T-helper 1 cell treated with Interleukin-12 subunit alpha and Interleukin-12 subunit beta and Interleukin-4 antibody, amounts not matched to agents 30 μg/mL and 1 μg/mL, for 36 hours (primary cell): ENCODE data around the gene TMEM82.

Experiments
- H3K27ac Mint-ChIP-seq: one replicate; pipeline ENCODE4 v1.8.0; 2021; ENCODE audit warnings: mild to moderate bottlenecking, mixed read lengths
- H3K27me3 Mint-ChIP-seq: one replicate; pipeline ENCODE4 v1.8.0; 2021; ENCODE audit warnings: low read depth, mixed read lengths
- H3K36me3 Mint-ChIP-seq: one replicate; pipeline ENCODE4 v1.8.0; 2021; ENCODE audit warnings: low read depth, mixed read lengths
- H3K4me1 Mint-ChIP-seq: one replicate; pipeline ENCODE4 v1.8.0; 2021; ENCODE audit warnings: low read depth, mixed read lengths
- H3K4me3 Mint-ChIP-seq: one replicate; pipeline ENCODE4 v1.8.0; 2021; ENCODE audit warnings: mild to moderate bottlenecking, moderate library complexity, mixed read lengths
- H3K9me3 Mint-ChIP-seq: one replicate; pipeline ENCODE4 v1.8.0; 2021; ENCODE audit warnings: mixed read lengths

TMEM82 gene

GRCh38 chr1:15709226-15709625 is 33.1 kb upstream of the TMEM82 start:
- H3K4me3 Mint-ChIP-seq: no peak overlapping the region
- no peaks in the 10 kb centered on the region for H3K9me3 Mint-ChIP-seq
- H3K27me3 Mint-ChIP-seq: no peaks in the 10 kb centered on the region
- no peak overlapping the region for H3K27ac Mint-ChIP-seq
- peaks cover 9% of the 10 kb centered on the region for H3K36me3 Mint-ChIP-seq
- H3K4me1 Mint-ChIP-seq: peaks cover 5% of the 10 kb centered on the region

GRCh38 chr1:15712168-15712567 is 30.1 kb upstream of the TMEM82 start:
- Mint-ChIP-seq H3K27me3 (no peaks in the 10 kb centered on the region), H3K36me3 (no peaks in the 10 kb centered on the region), H3K27ac (no peak overlapping the region), H3K9me3 (no peaks in the 10 kb centered on the region), H3K4me3 (no peak overlapping the region), H3K4me1 (no peaks in the 10 kb centered on the region)

- H3K9me3 Mint-ChIP-seq: no peaks in the 10 kb centered on the region
- H3K4me1 Mint-ChIP-seq: no peaks in the 10 kb centered on the region
- no peak overlapping the region for H3K27ac Mint-ChIP-seq
- no peaks in the 10 kb centered on the region for H3K27me3 Mint-ChIP-seq
- no peak overlapping the region for H3K4me3 Mint-ChIP-seq
- H3K36me3 Mint-ChIP-seq: peaks cover 3% of the 10 kb centered on the region
Observed at GRCh38 chr1:15714406-15715136, 27.7 kb upstream of the TMEM82 start.

- Mint-ChIP-seq H3K9me3 (no peaks in the 10 kb centered on the region), H3K36me3 (peaks cover 5% of the 10 kb centered on the region), H3K4me3 (no peak overlapping the region), H3K27ac (no peak overlapping the region), H3K27me3 (no peaks in the 10 kb centered on the region), H3K4me1 (no peaks in the 10 kb centered on the region)
Observed at GRCh38 chr1:15717418-15718125, 24.7 kb upstream of the TMEM82 start.

DNA sequence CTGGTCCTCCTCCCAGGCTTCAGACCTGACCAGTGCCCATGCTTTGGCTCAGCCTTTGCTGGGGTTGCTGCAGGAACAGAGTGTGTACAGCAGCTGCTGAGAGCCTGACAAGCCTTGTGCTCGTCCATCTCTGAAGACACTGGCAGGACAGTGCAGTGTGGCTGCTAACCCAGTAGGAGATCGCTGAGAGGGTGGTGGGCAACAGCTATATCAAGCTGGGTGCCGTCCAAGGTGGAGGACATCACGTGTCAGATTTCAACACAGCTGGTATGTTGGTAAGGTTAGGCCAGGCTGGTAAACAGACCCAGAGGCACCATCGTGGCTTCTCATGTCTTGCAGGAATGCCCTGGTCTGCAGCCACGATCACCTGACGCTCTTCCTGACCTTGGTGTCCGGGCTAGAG is 24.1 kb upstream of the TMEM82 start:
- Mint-ChIP-seq H3K9me3 (no peaks in the 10 kb centered on the region), H3K4me1 (no peaks in the 10 kb centered on the region), H3K36me3 (peaks cover 5% of the 10 kb centered on the region), H3K4me3 (no peak overlapping the region), H3K27me3 (no peaks in the 10 kb centered on the region), H3K27ac (no peak overlapping the region)

DNA sequence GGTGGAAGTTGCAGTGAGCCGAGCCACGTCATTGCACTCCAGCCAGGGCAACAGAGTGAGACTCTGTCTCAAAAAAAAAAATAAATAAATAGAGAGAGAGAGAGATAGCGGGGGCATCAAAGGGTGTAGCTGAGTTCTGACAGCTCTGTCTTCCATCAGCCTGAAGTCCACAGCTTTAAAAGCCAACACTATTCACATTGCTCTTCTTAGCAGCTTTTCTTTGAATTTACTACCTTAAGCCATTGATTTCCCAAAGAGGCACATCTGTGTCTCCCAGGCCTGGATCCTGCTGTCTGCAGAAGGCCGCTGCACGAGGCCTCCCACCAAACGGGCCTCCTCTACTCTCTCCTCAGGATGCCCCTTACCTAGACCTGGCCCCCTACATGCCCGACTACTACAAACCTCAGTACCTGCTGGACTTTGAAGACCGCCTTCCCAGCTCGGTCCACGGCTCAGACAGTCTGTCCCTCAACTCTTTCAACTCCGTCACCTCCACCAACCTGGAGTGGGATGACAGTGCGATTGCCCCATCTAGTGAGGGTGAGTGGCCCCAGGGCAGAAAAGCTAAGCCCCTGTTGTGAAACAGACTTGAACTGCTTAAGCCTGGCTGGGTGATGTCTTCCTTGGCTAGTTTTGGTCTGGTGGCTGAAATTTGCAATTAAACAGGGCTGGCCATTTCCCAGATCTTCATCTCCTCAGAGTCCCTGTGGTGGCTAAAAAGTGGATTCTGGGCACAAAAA is 22.7 kb upstream of the TMEM82 start:
- Mint-ChIP-seq H3K4me1 (no peaks in the 10 kb centered on the region), H3K27me3 (no peaks in the 10 kb centered on the region), H3K36me3 (peaks cover 6% of the 10 kb centered on the region), H3K4me3 (no peak overlapping the region), H3K9me3 (no peaks in the 10 kb centered on the region), H3K27ac (no peak overlapping the region)

GRCh38 chr1:15720861-15721260 is 21.4 kb upstream of the TMEM82 start:
- Mint-ChIP-seq H3K9me3 (no peaks in the 10 kb centered on the region), H3K36me3 (peaks cover 9% of the 10 kb centered on the region), H3K4me1 (no peaks in the 10 kb centered on the region), H3K27ac (no peak overlapping the region), H3K27me3 (no peaks in the 10 kb centered on the region), H3K4me3 (no peak overlapping the region)

DNA sequence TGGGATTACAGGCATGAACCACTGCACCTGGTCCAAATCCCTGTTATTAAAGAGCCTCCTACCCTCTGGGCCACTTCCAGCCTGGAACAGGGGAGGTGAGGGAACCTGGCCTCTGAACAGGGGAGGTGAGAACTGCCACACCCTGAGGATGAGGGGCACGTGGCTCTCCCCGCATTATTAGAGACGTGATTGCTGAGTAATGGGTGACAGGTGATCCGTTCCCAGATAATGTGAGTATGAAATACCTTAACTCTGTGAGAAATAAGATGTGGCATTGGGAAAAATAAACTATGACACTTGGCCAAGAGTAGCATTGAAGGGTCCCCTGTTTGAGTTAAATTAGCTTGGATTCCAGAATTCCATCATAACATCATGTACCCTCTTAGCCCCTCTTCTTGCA is 19.9 kb upstream of the TMEM82 start:
- Mint-ChIP-seq H3K4me1 (no peaks in the 10 kb centered on the region), H3K9me3 (no peaks in the 10 kb centered on the region), H3K27me3 (no peaks in the 10 kb centered on the region), H3K36me3 (peaks cover 13% of the 10 kb centered on the region), H3K27ac (peak overlapping the region; percentile 16), H3K4me3 (no peak overlapping the region)

GRCh38 chr1:15722836-15723532 is 19.3 kb upstream of the TMEM82 start:
- no peak overlapping the region for H3K4me3 Mint-ChIP-seq
- H3K4me1 Mint-ChIP-seq: no peaks in the 10 kb centered on the region
- H3K27ac Mint-ChIP-seq: peak overlapping the region; percentile 16
- H3K9me3 Mint-ChIP-seq: no peaks in the 10 kb centered on the region
- H3K27me3 Mint-ChIP-seq: no peaks in the 10 kb centered on the region
- H3K36me3 Mint-ChIP-seq: peaks cover 13% of the 10 kb centered on the region

DNA sequence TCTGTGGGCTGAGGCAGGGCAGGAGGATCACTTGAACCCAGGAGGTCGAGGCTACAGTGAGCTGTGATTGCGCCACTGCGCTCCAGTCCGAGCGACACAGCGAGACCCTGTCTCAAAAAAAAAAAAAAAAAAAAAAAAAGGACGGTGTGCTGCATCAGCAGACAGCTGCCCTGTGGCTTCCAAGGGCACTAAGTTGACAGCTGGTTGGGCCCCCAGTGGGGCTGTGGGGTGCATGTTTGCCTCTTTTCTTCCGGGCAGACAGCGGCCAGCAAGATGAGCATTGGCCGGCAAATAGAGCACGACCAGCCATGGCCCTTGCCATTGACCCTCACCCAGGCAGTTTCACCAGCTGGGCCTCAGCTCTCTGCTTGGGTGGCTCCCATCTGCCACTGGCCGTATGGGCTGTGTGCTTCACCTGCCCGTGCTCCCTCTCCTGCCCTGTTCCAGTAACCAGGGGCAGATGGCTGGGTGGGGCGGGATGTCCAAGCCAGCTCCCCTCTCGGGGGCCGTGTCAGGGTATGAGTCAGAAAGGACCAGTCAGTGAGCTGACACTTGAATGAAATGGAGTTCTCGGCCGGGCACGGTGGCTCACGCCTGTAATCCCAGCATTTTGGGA is 18.6 kb upstream of the TMEM82 start:
- Mint-ChIP-seq H3K4me3 (no peak overlapping the region), H3K9me3 (no peaks in the 10 kb centered on the region), H3K27ac (no peak overlapping the region), H3K27me3 (no peaks in the 10 kb centered on the region), H3K36me3 (peaks cover 10% of the 10 kb centered on the region), H3K4me1 (no peaks in the 10 kb centered on the region)

- no peaks in the 10 kb centered on the region for H3K9me3 Mint-ChIP-seq
- no peaks in the 10 kb centered on the region for H3K27me3 Mint-ChIP-seq
- no peak overlapping the region for H3K4me3 Mint-ChIP-seq
- H3K4me1 Mint-ChIP-seq: no peaks in the 10 kb centered on the region
- peaks cover 10% of the 10 kb centered on the region for H3K36me3 Mint-ChIP-seq
- H3K27ac Mint-ChIP-seq: no peak overlapping the region
Observed at GRCh38 chr1:15724949-15725880, 17.1 kb upstream of the TMEM82 start.

DNA sequence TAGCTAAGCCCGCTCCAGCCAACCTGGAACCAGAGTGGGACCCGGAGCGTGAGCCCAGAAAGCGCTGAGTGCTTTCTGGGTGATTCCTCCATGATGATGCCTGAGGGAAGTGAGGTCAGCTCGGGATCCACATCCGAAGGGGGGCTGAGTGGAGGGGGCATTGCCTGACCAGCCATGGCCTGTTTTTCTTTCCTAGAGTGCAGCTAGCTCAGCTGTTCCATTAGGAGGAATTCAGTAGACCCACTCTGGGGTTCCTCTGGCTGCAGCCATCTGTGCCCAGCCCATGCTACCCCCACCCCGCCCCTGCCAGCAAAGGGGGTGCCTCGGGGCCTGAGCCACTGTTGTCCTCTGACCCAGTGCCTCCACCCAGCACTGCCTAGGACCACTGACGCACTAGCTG is 15.8 kb upstream of the TMEM82 start:
- Mint-ChIP-seq H3K27me3 (no peaks in the 10 kb centered on the region), H3K9me3 (no peaks in the 10 kb centered on the region), H3K36me3 (peaks cover 10% of the 10 kb centered on the region), H3K27ac (no peak overlapping the region), H3K4me3 (no peak overlapping the region), H3K4me1 (no peaks in the 10 kb centered on the region)

DNA sequence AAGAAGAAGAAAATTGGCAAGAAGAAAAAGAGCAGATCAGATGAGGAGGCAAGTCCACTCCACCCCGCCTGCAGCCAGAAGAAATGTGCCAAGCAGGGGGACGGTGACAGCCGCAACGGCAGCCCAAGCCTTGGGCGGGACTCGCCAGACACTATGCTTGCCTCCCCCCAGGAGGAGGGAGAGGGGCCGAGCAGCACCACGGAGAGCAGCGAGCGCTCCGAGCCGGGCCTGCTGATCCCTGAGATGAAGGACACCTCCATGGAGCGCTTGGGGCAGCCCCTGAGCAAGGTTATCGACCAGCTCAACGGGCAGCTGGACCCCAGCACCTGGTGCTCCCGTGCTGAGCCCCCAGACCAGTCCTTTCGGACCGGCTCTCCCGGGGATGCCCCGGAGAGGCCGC is 15.3 kb upstream of the TMEM82 start:
- H3K9me3 Mint-ChIP-seq: no peaks in the 10 kb centered on the region
- H3K27me3 Mint-ChIP-seq: no peaks in the 10 kb centered on the region
- no peaks in the 10 kb centered on the region for H3K4me1 Mint-ChIP-seq
- H3K27ac Mint-ChIP-seq: no peak overlapping the region
- no peak overlapping the region for H3K4me3 Mint-ChIP-seq
- peaks cover 10% of the 10 kb centered on the region for H3K36me3 Mint-ChIP-seq
